Measurements from ENCODE around the gene ACTL8. TPM values are rescaled to one million over a fixed set of nuclear protein-coding genes. Genes with fewer than 3 reads are reported as not detected.

ACTL8 gene
- total RNA-seq, 1 donor from 2014 or later, result not detected

DNA sequence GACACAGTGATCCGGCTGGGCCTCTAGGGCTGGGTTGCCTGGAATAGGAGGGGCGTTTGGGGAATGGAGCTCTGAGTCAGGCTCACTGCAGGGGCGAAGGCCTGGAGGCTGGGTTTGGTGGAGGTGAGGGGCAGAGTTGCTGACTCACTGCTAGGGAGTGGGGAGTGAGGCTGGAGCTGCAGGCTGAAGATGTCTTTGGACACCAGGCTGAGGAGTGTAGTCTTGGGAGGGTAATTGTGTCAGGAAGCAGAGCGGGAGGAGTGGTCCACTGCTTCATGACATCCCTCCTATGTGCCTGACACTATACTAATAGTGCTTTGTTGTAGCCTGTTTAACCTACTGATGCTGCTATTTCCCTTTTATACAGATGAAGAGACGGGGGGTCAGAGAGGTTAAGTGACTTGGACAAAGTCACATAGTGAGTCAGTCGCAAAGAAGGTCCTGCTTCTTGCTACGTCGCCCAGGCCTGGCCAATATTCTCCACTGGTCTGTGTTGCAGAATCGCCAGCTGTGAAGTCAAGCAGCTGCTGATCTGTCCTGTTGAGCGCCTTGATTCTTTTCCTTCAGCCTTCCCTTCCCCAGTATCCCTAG lies 13.6 kb downstream of the ACTL8 start:
- DNase-seq (ENCODE audit: low read depth in 2 of 2), result no peak

DNA sequence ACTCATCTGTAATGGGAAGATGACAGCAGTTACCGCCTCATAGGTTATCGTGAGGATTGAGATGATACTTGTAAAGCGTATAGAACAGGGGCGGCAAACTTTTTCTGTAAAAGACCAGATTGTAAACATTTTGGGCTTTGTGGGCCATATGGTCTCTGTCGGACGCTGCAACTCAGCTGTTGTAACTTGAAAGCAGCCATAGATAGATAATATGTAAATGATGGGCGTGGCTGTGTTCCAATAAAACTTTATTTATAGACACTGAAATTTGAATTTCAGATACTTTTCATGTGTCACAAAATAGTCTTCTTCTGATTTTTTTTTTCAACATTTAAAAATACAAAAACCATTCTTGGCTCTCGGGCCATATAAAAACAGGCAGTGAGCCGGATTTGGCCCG lies 15.8 kb downstream of the ACTL8 start:
- no peak for DNase-seq (ENCODE audit: low read depth in 2 of 2)

DNA sequence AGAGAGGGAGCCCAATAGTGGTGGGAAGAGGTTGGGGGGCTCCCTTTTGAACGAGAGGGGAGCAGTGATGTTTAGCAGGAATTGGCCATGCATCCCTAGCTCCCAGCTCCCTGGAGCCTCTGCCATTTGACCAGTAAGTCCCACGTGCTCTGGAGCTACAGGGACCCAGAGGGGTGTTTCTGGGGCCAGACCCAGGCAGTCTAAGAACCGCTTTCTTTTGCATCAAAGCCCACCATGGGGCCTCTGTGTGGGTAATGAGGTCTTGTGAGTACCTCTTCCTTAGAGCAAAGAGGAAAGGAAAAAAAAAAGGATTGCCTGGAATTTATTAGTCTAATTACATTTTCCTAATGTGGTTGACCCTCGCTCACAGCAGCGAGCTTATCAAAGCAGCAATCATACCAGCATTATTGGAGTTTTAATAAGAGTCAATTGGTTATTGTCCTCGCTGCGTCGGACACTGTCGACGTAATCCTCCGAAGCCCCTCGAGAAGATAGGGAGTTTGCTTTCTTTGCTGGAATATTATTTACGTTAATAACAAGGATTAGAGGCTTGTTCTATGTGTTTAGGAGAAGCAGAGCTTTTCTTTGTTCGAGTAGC lies 17.6 kb downstream of the ACTL8 start:
- DNase-seq (ENCODE audit: low read depth in 2 of 2), result no peak

DNA sequence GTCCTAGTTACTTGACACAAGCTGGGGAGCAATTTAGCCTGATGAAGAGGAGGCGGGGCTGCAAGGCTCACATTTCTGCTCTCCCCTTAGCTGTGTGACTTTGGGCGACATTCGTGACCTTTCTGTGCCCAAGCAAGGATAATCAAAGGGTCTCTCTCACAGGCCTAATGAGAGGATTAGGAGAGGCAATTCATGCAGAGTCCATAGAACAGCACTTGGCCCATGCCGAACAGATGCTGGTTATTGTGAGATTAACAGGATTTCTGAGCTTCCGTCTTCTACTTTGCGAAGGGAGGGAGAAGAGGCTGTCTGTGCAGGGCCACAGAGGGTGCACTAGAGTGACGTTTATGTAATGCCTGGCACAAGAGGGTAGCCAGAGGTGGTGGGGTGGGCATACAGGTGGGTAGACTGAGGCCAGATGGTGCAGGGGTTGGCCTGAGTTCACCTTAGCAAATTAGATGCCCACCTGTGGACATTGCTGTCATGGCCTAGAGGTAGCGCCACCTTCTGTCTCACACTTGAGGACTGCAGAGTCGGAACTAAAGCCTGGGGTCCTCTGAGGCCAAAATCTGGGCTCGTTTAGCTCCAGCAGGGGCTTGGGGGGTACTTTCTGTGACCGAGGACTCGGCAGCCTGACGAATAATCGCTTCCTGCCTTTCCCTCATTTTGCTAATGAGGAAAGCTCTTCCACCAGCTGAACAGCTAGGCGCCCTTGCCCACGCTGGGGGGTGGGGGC lies 18.6 kb downstream of the ACTL8 start:
- no peak for DNase-seq (ENCODE audit: low read depth in 2 of 2)

DNA sequence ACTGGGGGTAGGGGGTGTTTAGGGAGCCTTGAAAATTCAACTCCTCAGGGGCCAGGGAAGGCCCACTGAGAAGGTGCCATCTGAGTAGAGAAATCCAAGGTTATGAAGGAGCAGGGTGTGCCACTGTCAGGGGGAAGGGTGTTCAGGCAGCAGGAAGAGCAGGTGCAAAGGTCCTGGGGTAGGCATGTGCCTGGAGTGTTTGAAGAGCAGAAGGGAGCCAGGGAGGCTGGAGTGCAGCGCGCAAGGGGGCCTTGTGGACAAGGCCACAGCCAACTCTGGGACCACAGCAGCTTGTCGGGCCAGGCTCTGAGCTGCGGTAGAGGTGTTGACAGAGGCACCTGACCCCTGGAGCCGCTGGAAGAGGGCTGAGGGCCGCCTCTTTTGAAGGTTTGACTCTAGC lies 19.3 kb downstream of the ACTL8 start:
- no peak for DNase-seq (ENCODE audit: low read depth in 2 of 2)

DNA sequence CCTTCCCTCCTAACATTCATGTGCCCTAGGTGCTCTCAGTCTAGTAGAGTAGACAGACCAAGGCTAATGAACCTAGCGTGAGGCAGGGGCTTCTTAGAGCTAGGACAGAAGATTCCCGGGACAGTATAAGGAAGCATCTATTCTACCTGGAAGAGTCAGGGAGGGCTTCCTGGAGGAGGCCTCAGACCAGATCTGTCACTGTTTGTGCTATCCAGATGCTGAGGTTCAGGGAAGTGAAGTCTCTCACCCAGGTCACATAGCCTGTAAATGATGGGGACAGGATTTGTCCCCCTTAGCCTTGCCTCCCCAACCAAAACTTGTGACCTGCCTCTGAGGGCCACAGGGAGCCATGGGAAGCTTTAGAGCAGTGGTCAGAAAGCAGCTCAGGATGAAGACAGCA lies 20.7 kb downstream of the ACTL8 start:
- DNase-seq (ENCODE audit: low read depth in 2 of 2), result no peak

DNA sequence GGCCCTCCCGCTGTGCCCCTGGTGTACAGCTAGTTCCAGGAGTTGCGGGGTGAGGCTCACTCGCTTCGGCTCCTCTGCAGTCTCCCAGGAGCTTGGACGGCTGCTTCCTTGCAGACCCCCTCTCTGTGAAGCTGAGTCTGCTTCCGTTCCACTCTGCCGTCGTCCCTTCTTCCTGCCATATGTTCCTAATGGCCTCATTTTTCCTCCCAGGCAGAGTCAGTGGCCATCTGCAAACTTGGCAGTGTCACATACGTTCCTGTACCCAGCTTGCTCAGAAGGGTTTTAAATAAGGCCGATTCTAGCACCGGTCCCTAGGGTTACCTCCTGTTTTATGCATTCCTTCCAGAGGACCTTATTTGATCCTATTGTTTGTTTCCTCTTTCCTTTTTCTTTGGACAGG lies 21.3 kb downstream of the ACTL8 start:
- no peak for DNase-seq (ENCODE audit: low read depth in 2 of 2)

DNA sequence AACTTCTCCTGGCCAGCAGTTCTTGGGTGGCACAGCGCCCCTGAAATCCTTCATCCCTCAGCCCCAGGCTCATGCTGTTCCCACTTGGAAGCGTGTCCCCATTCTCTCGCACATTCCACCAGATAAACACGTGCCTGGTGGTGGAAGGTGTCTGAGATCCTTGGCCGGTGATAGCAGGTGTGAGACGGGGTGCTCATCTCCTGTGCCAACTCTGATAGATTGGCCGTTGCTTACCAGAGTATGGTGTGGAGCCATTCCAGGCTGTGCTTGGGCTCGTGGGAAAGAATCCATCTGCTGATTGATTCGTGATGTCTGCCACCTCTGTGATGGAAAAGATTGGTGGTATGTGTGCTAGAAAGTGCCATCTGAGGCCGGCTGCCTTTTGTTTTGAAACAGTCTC lies 22.2 kb downstream of the ACTL8 start:
- DNase-seq (ENCODE audit: low read depth in 2 of 2), result no peak

DNA sequence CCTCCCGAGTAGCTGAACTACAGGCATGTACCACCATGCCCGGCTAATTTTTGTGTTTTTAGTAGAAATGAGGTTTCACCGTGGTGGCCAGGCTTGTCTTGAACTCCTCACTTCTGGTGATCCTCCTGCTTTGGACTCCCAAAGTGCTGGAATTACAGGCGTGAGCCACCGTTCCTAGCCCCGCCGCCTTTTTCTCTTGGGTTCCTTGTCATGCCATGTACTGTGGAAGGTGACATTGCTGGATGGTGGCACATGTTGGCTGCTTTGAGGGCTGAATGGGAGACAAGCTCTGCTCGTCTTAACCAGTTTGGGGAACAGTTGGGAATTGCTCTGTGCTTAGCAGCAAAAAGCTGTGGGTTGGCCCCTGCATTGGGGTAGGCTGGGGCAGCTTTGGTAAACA lies 22.7 kb downstream of the ACTL8 start:
- DNase-seq (ENCODE audit: low read depth in 2 of 2), result no peak

DNA sequence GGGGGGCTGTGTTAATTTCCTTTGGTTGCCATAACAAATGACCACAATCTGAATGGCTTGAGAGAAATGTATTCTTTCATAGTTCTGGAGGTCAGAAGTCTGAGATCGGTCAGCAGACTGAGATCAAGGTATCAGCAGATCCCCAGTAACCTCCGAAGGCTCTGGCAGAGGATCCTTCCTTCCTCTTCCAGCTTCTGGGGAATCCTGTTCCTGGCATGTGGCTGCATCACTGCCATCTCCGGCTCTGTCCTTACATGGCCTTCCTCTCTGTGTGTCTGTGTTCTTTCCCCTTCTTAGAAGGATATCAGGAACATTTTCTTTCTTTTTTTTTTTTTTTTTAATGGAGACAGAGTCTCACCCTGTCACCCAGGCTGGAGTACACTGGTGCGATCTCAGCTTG lies 25.8 kb downstream of the ACTL8 start:
- DNase-seq (ENCODE audit: low read depth in 2 of 2), result no peak

DNA sequence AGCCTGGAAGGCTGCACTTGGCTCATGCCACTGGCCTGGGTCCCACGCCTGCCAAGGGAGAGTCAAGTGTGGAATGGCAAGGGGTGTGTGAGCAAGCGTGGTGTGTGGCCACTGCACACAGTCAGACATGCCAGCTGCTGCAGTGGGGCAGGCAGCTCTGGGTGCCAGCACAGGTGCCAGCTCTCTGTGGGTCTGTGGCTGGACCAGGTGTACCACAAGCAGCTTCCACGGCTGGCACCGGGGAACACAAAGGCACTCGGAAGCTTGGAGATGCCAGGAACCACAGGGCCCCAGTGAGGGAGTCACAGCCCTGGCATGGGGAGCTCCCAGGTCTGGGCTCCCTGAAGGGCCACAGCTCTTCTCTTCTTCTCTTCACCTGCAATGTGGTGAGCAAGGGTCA lies 34.8 kb downstream of the ACTL8 start:
- DNase-seq (ENCODE audit: low read depth in 2 of 2), result no peak

DNA sequence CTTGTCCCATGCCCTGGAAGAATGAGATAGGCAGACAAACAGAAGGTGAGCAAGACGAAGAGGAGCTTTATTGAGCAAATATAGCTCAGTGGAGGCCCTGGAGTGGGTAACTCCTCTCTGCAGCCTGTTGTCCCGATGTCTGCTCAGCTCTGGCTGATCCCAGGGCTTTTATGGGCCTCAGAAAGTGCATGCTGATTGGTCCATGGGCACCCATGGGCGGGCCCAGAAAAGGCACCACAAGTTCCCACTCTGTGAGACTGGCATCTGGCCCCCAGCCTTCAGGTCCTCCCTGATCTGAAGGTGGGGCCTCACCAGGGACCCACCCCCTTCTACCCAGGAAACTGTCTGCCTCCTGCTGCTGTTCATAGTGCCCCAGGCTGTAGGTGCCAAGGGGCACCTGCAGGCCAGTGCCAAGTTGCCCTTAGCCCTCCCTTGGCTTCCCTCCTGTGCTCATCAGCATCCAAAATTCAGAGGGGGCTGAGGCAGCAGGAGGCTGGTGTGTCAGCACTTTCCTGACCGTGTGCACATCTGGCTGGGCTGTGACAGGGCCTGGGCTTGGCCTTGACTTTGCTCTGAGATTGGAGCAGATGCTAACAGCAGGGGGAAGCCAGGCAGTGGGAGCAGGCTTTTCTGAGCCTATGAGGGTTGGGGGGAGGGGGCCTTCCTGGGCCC lies 35.4 kb downstream of the ACTL8 start:
- DNase-seq (ENCODE audit: low read depth in 2 of 2), result no peak

DNA sequence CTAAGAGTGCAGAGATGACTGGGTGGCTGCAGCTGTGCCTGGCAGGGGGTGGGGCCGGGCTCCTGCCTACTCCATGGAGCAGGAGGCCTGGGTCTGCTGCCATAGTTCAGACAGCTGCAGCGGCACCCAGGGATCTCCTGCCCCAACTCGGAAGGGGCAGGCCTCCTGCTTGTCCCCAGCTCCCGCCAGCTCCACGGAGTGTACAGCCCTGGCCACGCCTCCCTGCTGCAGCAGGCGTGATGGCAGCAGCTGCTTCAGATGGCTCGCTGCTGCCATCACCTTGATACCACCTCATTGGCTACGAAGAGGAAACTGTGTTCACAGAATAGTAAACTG lies 35.9 kb downstream of the ACTL8 start:
- no peak for DNase-seq (ENCODE audit: low read depth in 2 of 2)

DNA sequence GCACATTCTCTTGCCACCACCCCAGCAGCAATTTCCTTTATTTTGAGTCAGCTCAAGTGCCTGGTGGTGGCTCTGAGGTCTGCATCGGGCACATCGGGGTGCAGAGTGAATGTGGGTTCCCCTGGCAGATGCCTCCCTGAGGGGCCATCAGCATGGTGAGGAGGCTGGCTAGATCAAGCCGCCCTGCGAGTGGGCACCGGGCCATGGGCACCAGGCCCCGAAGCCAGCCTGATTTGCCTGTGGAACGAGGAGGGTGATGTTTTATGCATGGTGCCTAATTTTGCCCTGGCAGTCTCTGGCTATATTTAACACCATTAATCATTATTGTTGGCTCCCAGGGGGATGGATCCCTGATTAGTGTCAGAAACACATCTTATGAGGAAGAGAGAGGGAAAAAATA lies 36.3 kb downstream of the ACTL8 start:
- no peak for DNase-seq (ENCODE audit: low read depth in 2 of 2)

DNA sequence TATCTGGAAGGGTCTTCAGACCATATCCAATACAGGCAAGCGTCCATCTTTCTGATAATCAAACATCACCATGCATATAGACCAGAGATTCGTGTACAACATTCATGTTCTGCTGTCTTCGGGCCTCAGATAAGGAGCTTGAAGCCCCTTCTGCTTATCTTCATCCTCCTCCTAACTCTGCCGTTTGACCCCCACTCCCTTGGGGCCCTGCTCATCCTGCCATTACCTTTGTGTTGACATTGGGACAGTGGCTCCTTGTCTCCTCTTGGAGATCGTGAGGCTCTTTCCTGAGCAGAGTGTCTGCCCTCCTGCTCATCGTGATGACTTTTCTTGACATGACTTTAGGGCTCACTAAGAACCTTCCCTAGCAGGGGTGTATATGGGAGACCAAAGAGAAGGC lies 37.3 kb downstream of the ACTL8 start:
- no peak for DNase-seq (ENCODE audit: low read depth in 2 of 2)

DNA sequence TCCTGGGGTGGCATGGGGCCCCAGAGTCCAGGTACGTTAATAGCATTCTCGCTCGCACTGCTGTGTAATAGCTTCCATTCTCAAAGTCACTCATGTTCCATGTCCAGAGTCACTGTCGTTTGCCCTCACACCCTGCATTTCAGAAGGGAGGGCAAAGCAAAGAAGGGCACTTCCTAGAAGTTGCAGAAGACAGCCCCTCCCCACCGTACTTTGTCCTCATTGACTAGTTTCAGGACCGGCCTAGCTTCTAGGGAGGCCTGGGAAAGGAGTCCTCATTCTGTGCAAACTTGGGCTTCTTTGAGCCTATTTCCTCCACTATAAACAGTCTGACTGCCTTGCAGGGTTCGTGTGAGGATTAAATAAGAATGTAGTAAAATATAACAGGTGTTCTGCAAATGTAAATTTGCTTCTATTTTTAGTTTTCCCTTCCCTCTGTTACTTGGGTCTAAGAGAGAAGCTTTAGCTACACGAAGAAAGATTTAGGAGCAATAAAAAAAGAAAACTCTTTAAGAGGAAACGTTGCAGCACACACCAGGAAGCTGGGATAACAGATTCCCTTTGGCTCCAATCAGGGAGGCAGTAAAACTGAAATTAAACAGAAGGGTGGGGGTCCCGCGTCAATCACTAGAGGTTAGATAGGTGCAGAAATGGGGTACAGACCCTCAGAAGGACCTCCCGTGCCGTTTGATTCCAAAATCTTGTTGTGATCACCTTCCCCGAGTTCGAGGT lies 40.1 kb downstream of the ACTL8 start:
- no peak for DNase-seq (ENCODE audit: low read depth in 2 of 2)

DNA sequence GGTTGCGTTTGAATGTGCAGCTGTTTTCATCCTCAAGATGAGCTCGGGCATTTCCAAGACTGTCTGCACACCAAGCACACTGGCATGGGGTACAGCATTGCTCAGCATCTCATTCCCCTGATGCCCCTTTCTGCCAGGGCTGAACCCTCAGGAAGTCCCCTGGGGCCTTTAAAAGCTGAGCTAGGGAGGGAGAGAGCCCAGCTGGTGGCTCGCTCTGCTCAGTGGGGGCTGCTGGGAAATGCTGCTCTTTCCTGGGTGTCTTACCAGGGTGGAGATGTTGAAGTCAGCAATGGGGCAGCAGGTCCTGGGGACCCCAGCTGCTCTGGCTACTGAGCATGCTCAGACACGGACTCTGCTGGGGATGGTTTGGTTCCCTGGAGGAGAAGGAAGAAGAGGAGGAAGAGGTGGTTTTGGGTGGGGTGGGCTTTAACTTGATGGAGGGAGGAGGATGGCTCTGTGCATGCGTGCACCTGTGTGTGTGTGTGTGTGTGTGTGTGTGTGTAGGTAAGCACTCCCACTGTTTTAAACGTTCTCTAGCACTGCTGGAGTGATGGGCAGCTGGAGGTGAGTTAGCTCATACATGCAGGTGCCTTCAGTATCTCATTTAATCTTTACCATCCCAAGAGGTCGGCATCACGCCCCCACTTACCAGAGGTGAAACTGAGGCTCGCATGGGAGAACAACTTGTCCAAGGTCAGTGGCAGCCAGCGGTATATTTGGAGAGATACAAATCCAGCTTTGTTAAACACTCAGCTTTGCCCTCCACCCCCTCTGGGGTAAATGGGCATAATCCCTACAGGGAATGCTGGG lies 40.9 kb downstream of the ACTL8 start:
- no peak for DNase-seq (ENCODE audit: low read depth in 2 of 2)

DNA sequence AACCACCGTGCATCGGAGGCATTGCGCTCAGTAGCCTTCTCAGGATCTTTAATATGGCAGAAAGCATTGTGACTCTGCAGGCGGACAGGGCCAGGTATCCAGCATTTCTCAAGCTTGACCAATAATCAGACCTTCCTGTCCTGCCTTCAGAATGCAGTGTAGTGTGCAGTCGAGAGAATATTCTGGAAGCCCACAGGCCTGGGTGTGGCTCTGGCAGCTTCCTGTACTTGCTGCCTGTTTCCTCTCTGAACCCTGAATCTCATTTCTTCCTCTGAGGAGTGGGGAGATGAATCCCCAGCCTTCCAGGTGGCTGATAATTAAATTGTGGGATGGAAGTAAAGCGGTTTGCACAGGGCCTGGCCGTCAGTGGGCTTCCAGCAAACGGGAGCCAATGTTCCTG lies 42.3 kb downstream of the ACTL8 start:
- no peak for DNase-seq (ENCODE audit: low read depth in 2 of 2)

DNA sequence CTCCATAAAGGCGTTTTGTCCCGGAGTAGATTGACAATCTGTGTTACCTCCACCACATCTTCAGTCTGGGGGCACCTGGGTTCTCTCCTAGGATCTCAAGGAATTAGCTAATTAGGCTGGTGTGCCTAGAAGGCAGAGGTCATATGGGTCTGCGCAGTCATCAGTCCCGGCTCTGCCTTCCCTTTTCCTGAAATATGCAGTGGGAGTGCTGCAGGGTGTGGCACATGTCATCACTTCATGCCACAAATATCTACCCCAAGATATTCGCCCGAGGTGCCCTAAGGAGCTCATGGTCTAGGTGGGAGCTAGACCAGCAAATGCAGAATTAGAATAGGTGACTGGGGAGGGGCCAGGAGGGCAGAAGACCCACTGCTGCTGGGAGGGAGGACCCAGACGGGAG lies 42.9 kb downstream of the ACTL8 start:
- DNase-seq (ENCODE audit: low read depth in 2 of 2), result no peak

DNA sequence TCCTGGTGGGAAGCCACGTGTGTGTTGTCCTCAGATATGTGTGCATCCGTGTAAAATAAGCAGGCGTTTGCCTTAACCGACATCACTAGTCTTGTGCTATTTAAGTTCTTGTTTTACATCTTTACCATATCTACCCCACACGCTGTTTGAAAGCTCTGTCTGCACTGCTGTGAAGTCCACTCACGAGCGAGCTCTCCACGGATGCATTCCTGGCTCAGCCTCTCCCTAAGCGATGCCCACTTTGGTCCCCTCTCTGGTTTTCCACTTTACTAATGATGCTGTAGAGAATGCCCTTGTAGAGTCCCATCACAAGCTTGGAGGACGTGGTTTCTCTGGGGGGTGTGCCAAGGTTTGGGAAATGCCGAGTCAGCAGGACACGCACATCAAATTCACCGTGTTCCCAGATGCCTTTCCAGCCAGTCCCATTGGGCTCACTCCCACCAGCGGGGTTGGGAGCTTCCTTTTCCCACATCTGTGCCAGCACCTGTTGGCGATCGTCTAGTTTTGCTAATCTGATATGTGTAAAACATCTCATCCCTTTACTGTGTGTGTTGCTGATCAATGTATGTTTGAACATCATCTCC lies 43.8 kb downstream of the ACTL8 start:
- no peak for DNase-seq (ENCODE audit: low read depth in 2 of 2)

DNA sequence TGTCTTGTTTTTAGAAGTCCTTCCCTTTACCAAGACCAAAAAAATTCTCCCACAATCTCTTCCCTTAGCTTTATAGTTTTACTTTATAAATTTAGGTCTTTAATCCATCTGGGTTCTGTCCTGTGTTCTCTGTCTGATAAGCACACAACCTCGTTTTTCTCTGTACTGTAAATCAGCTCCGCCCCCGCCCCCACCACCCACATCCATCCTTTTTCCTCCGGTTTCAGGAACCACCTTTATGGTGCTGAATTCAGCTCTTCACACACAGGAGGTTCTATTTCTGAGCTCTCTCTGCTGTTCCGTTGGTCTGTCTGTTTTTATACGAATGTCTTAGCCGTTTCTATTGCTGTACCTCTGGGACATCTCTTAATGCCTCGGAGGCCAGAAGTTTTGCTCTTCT lies 44.5 kb downstream of the ACTL8 start:
- no peak for DNase-seq (ENCODE audit: low read depth in 2 of 2)
